GM19397 (cell line): ENCODE measurements around the gene ATXN7.

ENCODE experiments used
- ATAC-seq: cut with Tn5 transposase; IDR thresholded peaks from one replicate; pipeline ENCODE4 v1.9.1; 2021; ENCODE audit warnings: mild to moderate bottlenecking, moderate library complexity; ENCODE audit not compliant: unreplicated experiment

Gene ATXN7

DNA sequence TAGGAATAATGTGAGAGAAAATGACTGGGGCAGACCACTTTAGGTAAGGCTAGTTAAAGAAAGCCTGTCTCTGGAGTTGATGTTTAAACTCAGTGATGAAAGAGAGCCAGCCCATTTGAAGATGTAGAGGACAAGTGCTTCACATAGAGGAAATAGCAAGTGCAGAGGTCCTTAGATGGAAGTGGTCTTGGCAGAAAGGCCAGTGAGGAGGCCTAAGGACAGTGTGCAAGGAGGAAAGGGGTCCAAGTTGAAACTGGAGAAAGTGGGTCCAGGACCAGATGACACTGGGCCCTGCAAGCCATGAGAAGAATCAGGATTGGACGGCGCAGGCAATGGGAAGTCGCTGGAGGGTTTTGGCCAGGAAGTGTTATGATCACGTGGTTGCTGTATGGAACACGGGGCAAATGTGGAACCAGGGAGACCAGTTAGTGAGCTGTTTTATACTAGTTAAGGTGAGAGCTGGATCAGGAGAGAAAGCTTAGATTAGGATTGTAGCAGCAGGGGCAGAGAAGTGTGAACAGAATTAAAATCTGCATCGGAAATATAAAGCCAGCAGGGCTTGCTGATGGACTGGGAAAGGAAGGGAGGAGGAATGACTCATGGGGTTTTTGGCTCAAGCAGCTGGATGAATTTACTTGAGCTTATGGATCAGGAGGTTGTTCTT lies 96.5 kb downstream of the ATXN7 start:
- ATAC-seq = no peak

- ATAC-seq = peak; percentile 68
Measured at GRCh38 chr3:63961891-63962290, 98.2 kb downstream of the ATXN7 start.

GRCh38 chr3:63963496-63963895 lies 99.8 kb downstream of the ATXN7 start:
- ATAC-seq = no peak

DNA sequence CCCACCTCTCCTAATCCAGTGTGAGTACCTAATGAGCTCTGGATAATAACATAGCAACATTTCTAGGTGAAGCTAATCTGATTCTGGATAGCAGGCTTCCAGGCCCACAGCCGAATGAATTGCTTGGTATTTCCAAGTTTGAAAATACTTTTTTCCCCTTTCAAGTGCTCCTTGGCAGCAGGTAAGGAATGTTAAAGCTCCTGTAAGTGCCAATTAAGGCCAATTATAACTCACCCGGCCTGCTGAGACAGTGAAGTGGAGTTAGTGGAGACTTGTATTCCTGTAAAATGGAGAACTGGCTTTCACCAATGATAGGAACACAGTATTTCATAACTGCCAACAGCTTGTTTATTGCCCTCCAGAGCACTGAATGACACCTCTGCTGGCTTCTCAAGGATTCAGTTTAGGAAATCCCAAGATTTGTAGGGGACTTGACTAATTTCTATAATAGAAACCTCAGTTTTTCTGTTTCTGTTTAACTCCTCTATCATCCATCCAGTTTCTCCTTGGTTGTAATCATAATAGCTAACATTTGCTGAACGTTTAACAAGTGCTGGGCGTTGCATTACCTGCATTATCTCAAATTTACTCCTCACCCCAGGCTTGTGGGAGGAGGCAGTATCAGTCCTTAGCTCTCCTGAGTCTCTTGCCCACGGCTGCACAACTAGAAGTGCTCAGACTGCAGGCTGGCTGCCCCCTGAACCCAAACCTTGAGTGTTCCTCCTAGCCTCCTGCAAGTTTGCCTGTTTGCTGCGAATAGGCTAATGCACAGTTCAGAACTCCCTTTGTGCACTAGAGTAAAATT lies 101.2 kb downstream of the ATXN7 start:
- no peak for ATAC-seq

- ATAC-seq = no peak
Measured at GRCh38 chr3:63966007-63966406, 102.3 kb downstream of the ATXN7 start.

DNA sequence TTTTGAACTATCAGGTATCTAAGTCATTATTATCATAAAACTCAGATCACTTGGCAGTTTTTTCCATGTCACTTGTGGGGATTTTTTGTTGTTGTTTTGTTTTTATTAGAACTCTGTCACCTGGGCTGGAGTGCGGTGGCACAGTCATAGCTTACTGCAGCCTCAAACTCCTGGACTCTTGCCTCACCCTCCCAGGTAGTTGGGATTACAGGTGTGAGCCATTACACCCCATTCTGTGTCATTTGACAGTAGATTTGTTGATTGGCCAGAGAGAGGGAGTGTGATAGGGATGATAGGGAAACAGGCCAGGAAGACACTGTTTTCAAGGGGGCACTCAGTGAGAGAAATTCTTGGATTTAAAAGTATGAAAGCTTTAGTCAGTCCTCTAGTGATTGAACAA lies 103.2 kb downstream of the ATXN7 start:
- ATAC-seq = no peak

DNA sequence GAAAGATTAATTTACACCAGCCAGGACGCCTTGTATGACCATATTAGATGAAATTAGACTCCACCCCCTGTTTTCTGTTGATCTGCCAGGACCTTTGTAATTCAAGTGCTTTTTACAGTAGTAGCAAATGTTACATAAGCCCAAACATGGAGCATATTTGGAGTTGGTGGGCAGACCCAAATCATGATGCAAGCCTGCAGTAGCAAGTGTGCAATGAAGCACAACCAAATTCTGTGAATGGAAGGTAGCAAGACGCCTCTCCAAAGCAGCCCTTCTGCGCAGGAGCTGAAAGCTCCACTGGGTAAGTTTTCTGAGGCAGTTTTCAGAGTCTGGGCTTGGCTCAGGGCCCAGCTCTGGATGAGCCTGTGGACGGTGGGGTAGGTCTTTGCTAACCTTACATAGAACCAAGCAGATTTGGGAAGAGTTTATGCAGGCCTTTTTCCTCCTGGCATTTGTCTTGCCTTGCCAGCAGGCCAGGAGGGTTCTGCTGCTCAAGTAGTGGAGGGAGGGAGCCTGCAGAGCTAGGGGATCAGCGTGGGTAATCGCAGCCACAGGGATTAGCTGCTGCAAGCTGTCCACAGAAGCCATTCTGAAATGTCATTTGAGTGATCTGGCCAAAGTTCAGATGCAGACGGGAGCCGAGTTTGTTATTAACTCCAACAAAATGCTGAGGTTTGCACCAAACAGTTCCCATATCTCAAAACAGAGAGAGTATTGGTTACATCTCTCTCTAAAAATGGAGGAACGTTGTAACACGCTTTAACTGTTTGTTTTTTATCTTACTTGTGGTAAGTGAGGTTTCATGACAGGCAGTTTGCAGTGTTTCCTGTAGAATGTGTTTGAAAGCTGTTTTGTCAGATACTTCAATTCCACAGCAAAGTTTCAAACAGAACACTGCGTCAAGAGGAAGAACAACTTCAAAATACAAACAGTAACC lies 104.3 kb downstream of the ATXN7 start:
- ATAC-seq = peak; percentile 57

DNA sequence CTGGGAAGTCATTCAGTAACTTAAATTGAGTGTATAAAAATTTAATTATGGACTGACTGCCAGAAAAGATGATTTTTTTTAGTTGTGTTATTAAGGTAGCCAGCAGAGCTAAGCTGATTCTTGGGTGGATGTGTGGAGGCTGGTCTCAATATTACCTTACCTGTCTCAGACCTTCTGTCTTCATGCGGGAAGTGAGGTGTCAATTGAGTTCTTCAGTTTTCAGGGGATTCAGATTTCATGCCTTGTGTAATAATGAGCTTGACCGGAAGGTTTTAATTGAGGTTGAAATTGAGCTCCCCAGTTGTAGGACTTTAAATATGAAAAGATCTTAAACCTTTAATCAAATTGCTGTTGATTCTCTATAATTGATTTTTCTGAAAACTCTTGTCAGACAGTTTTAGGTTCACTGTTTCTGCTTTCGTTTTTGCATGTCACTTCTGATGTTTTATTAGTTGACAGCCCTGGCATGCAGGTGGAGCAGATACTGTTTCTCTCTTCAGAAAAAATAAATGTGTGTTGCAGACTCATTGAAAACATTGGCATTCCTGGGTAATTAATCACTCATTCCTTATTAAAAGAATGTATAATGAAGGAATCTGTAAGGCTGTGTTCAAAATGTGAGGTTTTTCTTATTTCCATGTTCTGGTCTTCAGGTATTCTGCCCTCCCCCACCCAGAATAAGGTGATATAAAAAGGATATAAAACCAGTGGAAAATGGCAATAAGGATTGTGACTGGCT lies 105.1 kb downstream of the ATXN7 start:
- peak; percentile 22 for ATAC-seq

- no peak for ATAC-seq
Measured at GRCh38 chr3:63969876-63970275, 106.2 kb downstream of the ATXN7 start.

- no peak for ATAC-seq
Measured at GRCh38 chr3:63970631-63971475, 107.2 kb downstream of the ATXN7 start.

DNA sequence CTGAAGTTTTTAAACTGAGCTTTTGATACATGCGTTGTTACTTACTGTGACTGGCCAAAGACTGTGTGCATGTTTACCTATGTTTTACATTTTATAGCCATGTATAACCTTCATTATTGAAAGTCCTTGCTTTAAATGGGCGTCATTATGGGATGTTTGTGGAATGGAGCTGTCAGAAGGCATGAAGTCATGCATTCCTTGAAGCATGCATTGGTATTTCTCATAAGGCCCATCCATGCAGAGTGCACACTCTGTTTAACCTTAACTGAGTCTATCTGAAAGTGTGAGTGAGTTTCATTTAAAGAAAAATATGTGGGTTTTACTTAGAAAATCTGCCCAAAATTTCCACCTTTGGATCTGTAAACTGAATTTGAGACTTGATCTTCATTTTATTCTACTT lies 108.5 kb downstream of the ATXN7 start:
- no peak for ATAC-seq

- ATAC-seq = no peak
Measured at GRCh38 chr3:63972987-63973386, 109.3 kb downstream of the ATXN7 start.

- ATAC-seq = no peak
Measured at GRCh38 chr3:63973406-63973805, 109.7 kb downstream of the ATXN7 start.

- ATAC-seq = no peak
Measured at GRCh38 chr3:63974451-63974850, 110.8 kb downstream of the ATXN7 start.

GRCh38 chr3:63975723-63976122 lies 112.1 kb downstream of the ATXN7 start:
- no peak for ATAC-seq

DNA sequence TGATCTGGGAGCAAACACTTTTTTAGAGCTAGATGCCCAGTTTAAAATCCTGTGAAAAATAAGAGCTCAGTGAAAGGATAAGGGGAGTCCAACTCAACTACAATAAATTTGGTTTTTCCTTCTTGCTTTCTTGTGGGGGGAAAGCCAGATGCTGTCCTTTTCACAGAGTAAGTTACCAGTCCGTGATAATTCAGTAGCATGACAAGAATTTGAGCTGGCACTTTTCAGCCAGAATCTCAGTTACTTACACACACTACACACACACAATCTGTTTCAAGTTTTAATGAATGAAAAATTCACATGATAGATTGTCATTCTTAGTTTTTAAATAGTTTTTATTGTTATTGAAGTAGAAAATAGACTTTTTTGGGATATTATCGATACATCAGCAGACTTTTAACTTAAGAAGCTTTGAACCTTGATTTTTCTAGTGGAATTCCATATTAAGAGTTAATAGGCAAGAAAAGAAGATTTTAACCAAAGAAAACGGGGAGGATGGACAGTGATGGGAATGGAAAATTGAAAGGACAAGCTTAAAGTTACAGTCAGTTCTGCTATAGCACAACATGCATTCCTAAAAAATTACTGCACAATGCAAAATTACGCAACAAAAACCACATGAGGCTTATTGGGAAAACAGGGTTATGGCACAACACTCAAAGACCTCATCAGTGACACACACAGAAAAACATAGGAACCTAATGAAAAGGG lies 112.6 kb downstream of the ATXN7 start:
- ATAC-seq = no peak

GRCh38 chr3:63976872-63977200 lies 113.2 kb downstream of the ATXN7 start:
- ATAC-seq = no peak

DNA sequence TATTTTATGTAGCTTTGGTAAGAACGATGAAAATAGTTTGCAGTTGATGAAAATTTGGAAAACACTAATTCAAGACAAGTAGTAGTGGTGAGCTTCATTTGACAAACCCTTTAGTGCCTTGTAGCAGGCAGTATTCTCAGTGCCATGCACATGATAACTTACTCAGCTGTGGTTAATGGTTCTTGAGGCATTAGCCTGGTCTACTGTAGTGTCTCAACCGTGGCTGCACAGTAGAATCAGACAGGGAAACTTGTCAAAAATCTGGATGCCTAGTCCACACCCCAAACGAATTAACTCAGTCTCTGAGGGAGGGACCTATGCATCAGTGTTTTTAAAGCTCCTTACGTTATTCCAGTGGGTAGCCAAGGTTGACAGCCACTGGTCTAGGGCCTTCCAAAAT lies 114.2 kb downstream of the ATXN7 start:
- no peak for ATAC-seq
